Small intestine (tissue), 7 donors: ENCODE measurements around the gene TEX2. TPM values are rescaled to one million over a fixed set of nuclear protein-coding genes. Genes with fewer than 3 reads are reported as not detected.
A peak's percentile ranks its signal among the peaks of the same experiment; 100 is the strongest.

Experiments used
- DNase-seq, 2 donors: peaks; one replicate each; pipeline versions ENCODE4 v3.0.0 to v3.0.0-alpha.2; 2013
- FAIRE-seq: peaks from 2 replicates; lab custom pipeline; 2012; peaks lifted over from hg19 to GRCh38; lab: Jason Lieb, UNC
- H3K27ac ChIP-seq, 3 donors: one replicate each; pipeline ENCODE4 v1.5.1; 2013; ENCODE audit warnings: low read length in 2 of 3, mild to moderate bottlenecking in 2 of 3, control low read depth in 1 of 3, inconsistent platforms in 1 of 3, low read depth in 1 of 3, moderate library complexity in 1 of 3
- H3K27me3 ChIP-seq, 3 donors: one replicate each; pipeline ENCODE4 v1.6.1; 2013; ENCODE audit warnings: low read length in 3 of 3, inconsistent platforms in 1 of 3; ENCODE audit not compliant: control insufficient read depth in 3 of 3, insufficient read depth in 3 of 3
- H3K36me3 ChIP-seq, 3 donors: one replicate each; pipeline ENCODE4 v1.6.1; 2013; ENCODE audit warnings: low read length in 3 of 3, inconsistent platforms in 1 of 3, low read depth in 1 of 3, mild to moderate bottlenecking in 1 of 3, moderate library complexity in 1 of 3; ENCODE audit not compliant: control insufficient read depth in 3 of 3, insufficient read depth in 2 of 3
- H3K4me1 ChIP-seq, 3 donors: one replicate each; pipeline ENCODE4 v1.6.1; 2013; ENCODE audit warnings: low read length in 2 of 3, inconsistent platforms in 1 of 3, low read depth in 1 of 3, mild to moderate bottlenecking in 1 of 3, moderate library complexity in 1 of 3; ENCODE audit not compliant: control insufficient read depth in 3 of 3, insufficient read depth in 2 of 3
- H3K4me3 ChIP-seq, 3 donors: one replicate each; pipeline ENCODE4 v1.5.1; 2013; ENCODE audit warnings: low read length in 3 of 3, control low read depth in 1 of 3, inconsistent platforms in 1 of 3, low read depth in 1 of 3, mild to moderate bottlenecking in 1 of 3, moderate library complexity in 1 of 3
- H3K9me3 ChIP-seq, 2 donors: one replicate each; pipeline ENCODE4 v1.6.1; 2013; ENCODE audit warnings: low read depth in 1 of 2, low read length in 1 of 2; ENCODE audit not compliant: control insufficient read depth in 2 of 2, insufficient read depth in 1 of 2
- WGBS, 3 donors: extraction: QIAGEN DNeasy Blood & Tissue Kit; methylation state at CpG; one replicate each; pipeline ENCODE4 v1.1.7; 2013; 5-methylcytosine and 5-hydroxymethylcytosine counted together
- polyA plus RNA-seq, 4 donors: library from polyadenylated mRNA; stranded (reverse) in 3 of 4; unstranded in 1 of 4; fragments of 200-250 nt in 3 of 4; fragments of 120-200 nt in 1 of 4; gene quantifications; one replicate each; pipeline versions ENCODE4 v1.2.1 to v1.2.3, GENCODE V29; 2013
- donor health status: healthy with polysubstance abuse.
- donor health status: control.
- donor health status: control.
- donor health status: Bipolar disorder and iron deficiency.
- donor health status: healthy.

Gene TEX2
- polyA plus RNA-seq, 4 donors, result 4.2 to 44.1 (median 10.6) TPM

DNA sequence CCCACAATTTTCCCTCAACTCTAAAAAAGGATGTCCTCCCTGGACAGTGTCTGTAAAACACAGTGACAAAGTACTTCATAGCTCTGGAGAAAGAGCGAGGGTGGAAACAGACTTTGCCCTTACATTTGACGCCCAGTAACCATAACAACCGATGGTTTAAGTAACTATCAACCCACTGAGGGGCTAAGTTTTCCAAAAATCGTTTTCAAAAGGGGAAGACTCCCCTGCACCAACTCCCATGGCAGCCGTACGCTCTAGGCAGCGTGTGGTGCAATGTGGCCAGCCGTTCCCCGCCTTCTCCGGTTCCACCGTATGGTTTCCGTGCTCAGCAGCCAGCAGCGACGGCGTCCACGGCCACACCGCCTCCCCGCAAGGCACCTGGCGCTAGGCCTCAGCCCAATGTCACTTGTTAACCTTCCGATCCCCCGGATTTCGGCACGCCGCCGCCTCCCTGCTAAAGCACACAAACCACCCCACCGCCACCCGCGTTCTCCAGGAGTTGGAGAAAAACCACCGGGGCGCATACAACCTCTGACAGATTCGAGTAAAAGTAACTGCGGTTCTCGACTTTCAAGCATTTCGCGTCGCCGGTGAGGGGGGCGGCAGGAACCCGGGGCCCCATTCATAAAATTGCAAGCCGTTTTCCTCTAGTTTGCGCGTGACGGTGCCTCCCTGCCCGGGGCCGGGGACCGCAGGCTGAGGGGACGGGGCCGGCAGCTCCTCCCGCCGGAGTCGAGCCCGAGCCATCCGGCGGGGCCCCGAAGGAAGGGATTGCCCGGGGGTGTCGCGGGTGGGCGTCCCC is 661 bp downstream of the TEX2 start:
- peak overlapping the region; percentile 79 to 88 (median 84) for H3K27ac ChIP-seq
- H3K36me3 ChIP-seq, result no peaks in the 10 kb centered on the region
- H3K9me3 ChIP-seq, result no peaks in the 10 kb centered on the region
- peaks cover 3 to 23% (median 9%) of the 10 kb centered on the region in 3 donors for H3K4me1 ChIP-seq
- FAIRE-seq (no peak), DNase-seq (peak; percentile 57 to 73)
- peaks cover 0 to 4% (median 0%) of the 10 kb centered on the region in 3 donors for H3K27me3 ChIP-seq
- WGBS, 3 donors, result 0 to 1% (median 1%) methylated on average over 50 to 59 of the region's 59 CpGs
- peak overlapping the region; percentile 66 to 92 (median 74) for H3K4me3 ChIP-seq

DNA sequence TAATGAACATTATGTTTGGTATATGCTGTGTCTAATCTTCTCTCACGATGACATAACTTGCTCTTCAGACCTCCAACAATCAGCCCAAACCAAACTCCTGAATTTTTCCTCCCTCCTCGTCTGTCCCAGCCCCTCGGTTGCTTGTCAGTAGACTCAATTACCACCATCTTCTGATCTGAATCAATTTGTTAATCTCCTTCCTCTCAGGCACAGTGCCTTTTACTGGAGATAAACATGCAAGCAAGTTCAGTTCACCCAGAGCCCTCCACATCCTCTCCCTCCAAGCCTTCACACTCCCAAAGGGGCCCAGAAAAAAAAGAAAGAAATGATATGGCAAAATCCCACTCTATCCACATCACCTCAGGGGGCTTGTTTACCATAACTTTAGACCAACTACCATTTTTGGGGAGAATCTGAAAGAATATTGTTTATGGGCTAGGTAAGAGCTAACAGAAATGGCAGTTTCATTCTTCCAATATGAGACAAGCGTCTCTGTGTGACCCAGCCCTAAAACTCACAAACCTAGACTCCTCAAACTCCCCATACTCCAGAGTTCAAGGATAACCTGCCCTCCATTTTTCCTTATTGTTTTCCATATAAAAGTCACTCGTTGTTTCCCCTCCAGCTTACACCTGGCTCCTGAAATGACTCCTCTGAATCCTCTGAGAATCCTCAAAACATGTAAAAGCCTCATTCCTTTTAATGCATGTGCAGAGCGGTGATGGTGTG is 1.5 kb downstream of the TEX2 start:
- Histone ChIP-seq H3K36me3 (no peaks in the 10 kb centered on the region), H3K27ac (peak overlapping the region in 2 of 3 donors; percentile 79 to 88), H3K4me3 (peak overlapping the region in 2 of 3 donors; percentile 66 to 74), H3K4me1 (peaks cover 3 to 23% (median 9%) of the 10 kb centered on the region in 3 donors), H3K27me3 (no peaks in the 10 kb centered on the region), H3K9me3 (no peaks in the 10 kb centered on the region)
- FAIRE-seq (no peak), DNase-seq (no peak)
- 14 to 42% (median 21%) methylated on average over 6 of the region's 6 CpGs for WGBS, 3 donors

DNA sequence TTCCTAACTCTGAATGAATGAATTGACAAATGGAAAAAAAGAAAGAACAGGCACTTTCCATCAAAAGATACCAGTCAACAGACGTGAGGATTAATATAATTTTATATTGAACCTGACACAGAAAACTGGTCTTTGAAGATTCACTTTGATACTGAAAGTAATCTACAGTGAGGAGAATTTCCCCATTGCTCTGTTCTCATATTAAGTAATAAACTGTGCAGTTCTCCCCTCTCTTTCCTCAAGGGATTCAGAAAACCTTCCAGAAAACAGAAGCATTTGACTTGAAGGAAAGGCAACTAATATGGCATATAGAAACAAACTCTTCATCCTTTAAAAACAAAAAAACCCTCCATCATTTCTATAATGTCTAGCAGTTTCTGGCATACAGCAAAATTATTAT is 2.2 kb downstream of the TEX2 start:
- Histone ChIP-seq H3K4me1 (peaks cover 3 to 23% (median 12%) of the 10 kb centered on the region in 3 donors), H3K27me3 (no peaks in the 10 kb centered on the region), H3K9me3 (no peaks in the 10 kb centered on the region), H3K36me3 (no peaks in the 10 kb centered on the region), H3K27ac (peak overlapping the region in 1 of 3 donors; percentile 19), H3K4me3 (no peak overlapping the region)
- 19 to 52% (median 20%) methylated on average over 1 of the region's 1 CpG for WGBS, 3 donors
- DNase-seq, result no peak
- no peak for FAIRE-seq

DNA sequence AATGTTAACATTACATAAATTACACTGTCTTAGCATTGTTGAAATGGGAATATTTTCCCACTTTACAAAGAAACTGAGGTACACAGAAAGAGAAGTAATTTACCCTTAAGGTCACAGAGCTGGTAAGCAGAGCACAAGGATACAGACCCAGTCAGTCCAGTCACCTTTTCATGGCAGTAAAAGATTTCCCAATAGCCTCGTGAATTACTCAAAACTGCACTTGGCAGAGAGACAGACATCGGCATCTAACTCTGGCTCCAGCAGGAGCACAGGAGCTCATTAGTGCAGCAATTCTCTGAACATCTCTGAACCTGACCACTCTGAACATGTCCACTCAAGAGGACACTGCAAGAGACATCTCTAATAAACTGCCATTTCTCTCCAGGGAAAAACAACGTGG is 3.1 kb downstream of the TEX2 start:
- 28 to 47% (median 31%) methylated on average over 3 of the region's 3 CpGs for WGBS, 3 donors
- FAIRE-seq (no peak), DNase-seq (peak; percentile 23 to 71)
- H3K9me3 ChIP-seq, result no peaks in the 10 kb centered on the region
- peaks cover 3 to 23% (median 12%) of the 10 kb centered on the region in 3 donors for H3K4me1 ChIP-seq
- H3K27me3 ChIP-seq, result no peaks in the 10 kb centered on the region
- peaks cover 0 to 2% (median 0%) of the 10 kb centered on the region in 3 donors for H3K36me3 ChIP-seq
- H3K4me3 ChIP-seq, result no peak overlapping the region
- no peak overlapping the region for H3K27ac ChIP-seq

DNA sequence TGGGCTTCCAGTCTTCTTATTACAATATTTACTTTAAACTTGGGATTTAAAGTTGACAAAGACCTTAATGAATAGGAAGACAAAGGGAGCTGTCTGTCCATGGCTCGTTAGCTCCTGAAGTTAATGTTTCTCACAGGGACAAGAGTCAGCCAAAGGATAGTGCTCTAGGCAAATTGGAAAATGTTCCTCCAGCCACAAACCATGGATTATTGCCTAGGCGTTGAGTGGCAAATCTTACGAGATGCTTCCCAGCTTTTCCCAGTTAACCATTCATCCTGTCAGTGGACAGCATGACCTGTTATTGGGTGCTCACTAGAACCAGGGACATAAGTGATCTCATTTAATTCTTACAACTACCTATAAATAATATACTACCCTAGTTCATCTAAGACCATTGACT is 3.6 kb downstream of the TEX2 start:
- Histone ChIP-seq H3K27me3 (no peaks in the 10 kb centered on the region), H3K9me3 (no peaks in the 10 kb centered on the region), H3K4me1 (peaks cover 3 to 23% (median 12%) of the 10 kb centered on the region in 3 donors), H3K36me3 (peaks cover 0 to 2% (median 0%) of the 10 kb centered on the region in 3 donors), H3K27ac (no peak overlapping the region), H3K4me3 (no peak overlapping the region)
- WGBS, 3 donors, result 77 to 84% (median 83%) methylated on average over 3 of the region's 3 CpGs
- no peak for FAIRE-seq
- no peak for DNase-seq

DNA sequence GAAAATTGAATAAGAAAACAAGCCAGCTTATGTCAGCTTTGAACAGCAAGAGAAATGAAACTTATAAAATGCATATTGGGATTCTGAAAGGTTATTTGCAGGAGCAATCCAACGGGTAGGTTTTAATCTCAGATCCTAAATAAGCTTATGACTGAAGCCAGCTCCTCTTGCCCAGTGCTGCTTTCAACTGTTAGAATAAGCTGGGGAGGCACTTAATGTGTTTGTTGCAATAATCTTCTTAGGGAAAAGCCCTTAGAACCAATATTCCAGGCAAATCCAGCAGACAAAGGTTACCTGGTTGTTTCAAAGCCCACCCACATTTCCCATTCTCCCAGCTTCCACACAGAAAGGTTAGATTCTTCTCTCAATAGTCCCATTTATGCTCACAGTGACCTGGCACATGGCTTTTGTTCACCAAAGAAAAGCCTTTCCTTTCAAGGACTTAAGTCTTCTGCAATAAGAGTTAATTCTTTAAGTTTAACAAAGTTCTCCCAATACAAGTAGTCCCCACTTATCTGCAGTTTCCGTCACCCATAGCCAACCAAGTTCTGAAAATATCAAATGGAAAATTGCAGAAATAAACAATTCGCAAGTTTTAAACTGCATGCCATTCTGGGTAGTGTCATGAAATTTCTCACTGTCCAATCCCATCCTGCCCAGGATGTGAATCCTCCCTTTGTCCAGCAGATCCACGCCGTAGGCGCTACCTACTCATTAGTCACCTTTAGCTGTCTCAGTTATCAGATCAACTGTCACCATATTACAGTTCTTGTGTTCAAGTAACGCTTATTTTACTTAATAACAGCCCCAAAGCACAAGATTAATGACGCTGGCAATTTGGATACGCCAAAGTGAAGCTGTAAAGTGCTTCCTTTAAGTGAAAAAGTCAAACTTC is 5.9 kb downstream of the TEX2 start:
- FAIRE-seq (no peak), DNase-seq (no peak)
- H3K4me3 ChIP-seq, result no peak overlapping the region
- peaks cover 3 to 23% (median 12%) of the 10 kb centered on the region in 3 donors for H3K4me1 ChIP-seq
- no peaks in the 10 kb centered on the region for H3K9me3 ChIP-seq
- H3K27me3 ChIP-seq, result no peaks in the 10 kb centered on the region
- 81 to 87% (median 86%) methylated on average over 9 of the region's 9 CpGs for WGBS, 3 donors
- no peak overlapping the region for H3K27ac ChIP-seq
- H3K36me3 ChIP-seq, result peaks cover 0 to 2% (median 0%) of the 10 kb centered on the region in 3 donors

DNA sequence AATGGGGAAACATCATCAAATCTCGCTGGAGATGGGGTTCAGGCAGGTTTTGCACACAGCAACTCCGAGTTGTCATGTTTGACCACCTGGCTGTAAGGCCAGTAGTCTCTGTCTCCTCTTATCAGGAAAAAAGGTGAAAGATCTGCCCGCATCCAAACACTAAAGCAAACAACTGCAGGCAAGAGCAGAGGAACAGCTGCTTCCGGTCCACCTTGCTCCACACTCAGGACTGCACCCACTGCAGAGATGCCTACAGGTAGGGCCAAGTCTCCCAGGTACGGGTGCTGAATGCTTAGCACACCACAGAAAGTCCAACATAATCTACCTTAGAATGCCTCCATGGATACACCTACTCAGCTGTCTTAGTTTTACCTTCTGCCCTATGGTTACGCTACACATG is 7.3 kb downstream of the TEX2 start:
- no peaks in the 10 kb centered on the region for H3K27me3 ChIP-seq

More for the DNA sequence above, 7.3 kb downstream of the TEX2 start:
- Histone ChIP-seq H3K27ac (no peak overlapping the region), H3K36me3 (peaks cover 0 to 2% (median 0%) of the 10 kb centered on the region in 3 donors), H3K9me3 (no peaks in the 10 kb centered on the region), H3K4me3 (no peak overlapping the region), H3K4me1 (peaks cover 0 to 14% (median 3%) of the 10 kb centered on the region in 3 donors)
- WGBS, 3 donors, result 62 to 81% (median 71%) methylated on average over 6 of the region's 6 CpGs
- FAIRE-seq (no peak), DNase-seq (no peak)
